VCaP (cell line): ENCODE results near the gene SPSB4.

Experiments used
- H3K27ac ChIP-seq: fragments of 450-650 bp; 2 replicates; pipeline ENCODE4 v1.5.1; 2017
- CTCF ChIP-seq: fragments of 450-650 bp; conservative IDR thresholded peaks from 2 replicates; pipeline ENCODE4 v1.5.1; 2017; ENCODE audit warnings: mild to moderate bottlenecking, moderate library complexity

Gene SPSB4

GRCh38 chr3:141178551-141178950, 127.4 kb downstream of the SPSB4 start:
- H3K27ac ChIP-seq = no peak overlapping the region
- no peak for TF ChIP-seq CTCF

GRCh38 chr3:141179983-141180382, 128.8 kb downstream of the SPSB4 start:
- TF ChIP-seq CTCF = no peak
- H3K27ac ChIP-seq = no peak overlapping the region

- H3K27ac ChIP-seq = no peak overlapping the region
- no peak for TF ChIP-seq CTCF
Observed at GRCh38 chr3:141181196-141181595, 130.0 kb downstream of the SPSB4 start.

GRCh38 chr3:141181819-141182218, 130.7 kb downstream of the SPSB4 start:
- no peak for TF ChIP-seq CTCF
- H3K27ac ChIP-seq = no peak overlapping the region

GRCh38 chr3:141183606-141184005, 132.5 kb downstream of the SPSB4 start:
- H3K27ac ChIP-seq = no peak overlapping the region
- TF ChIP-seq CTCF = no peak

- H3K27ac ChIP-seq = no peak overlapping the region
- no peak for TF ChIP-seq CTCF
Observed at GRCh38 chr3:141184430-141184829, 133.3 kb downstream of the SPSB4 start.

- TF ChIP-seq CTCF = no peak
- no peak overlapping the region for H3K27ac ChIP-seq
Observed at GRCh38 chr3:141191097-141191749, 140.1 kb downstream of the SPSB4 start.

- peak; percentile 98 for TF ChIP-seq CTCF
- no peak overlapping the region for H3K27ac ChIP-seq
Observed at GRCh38 chr3:141192345-141192744, 141.2 kb downstream of the SPSB4 start.
